Progenitor cell of endocrine pancreas (in vitro differentiated cells): ENCODE measurements around the gene KRT37. TPM values are rescaled to one million over a fixed set of nuclear protein-coding genes. Genes with fewer than 3 reads are reported as not detected.

Experiments used
- DNase-seq: peaks from one replicate; pipeline ENCODE4 v3.0.0; 2021; ENCODE audit warnings: low spot score; ENCODE audit not compliant: unreplicated experiment
- H3K27ac Mint-ChIP-seq: 2 replicates; pipeline ENCODE4 v1.8.0; 2021; ENCODE audit warnings: mild to moderate bottlenecking, moderate library complexity, mixed read lengths
- H3K27me3 Mint-ChIP-seq: 2 replicates; pipeline ENCODE4 v1.8.0; 2021; ENCODE audit warnings: mixed read lengths
- H3K36me3 Mint-ChIP-seq: 2 replicates; pipeline ENCODE4 v1.8.0; 2022; ENCODE audit warnings: mixed read lengths; ENCODE audit not compliant: insufficient read depth
- H3K4me1 Mint-ChIP-seq: 2 replicates; pipeline ENCODE4 v1.8.0; 2021; ENCODE audit warnings: low read depth, mixed read lengths
- H3K4me3 Mint-ChIP-seq: 2 replicates; pipeline ENCODE4 v1.8.0; 2021; ENCODE audit warnings: low read depth, mild to moderate bottlenecking, moderate library complexity, mixed read lengths
- H3K9me3 Mint-ChIP-seq: 2 replicates; pipeline ENCODE4 v1.8.0; 2021; ENCODE audit warnings: low read depth, mixed read lengths
- CTCF ChIP-seq: fragments of 200-600 bp; sonication (generic); IDR thresholded peaks from one replicate; pipeline ENCODE4 v1.5.0; 2021; ENCODE audit warnings: antibody characterized with exemption, mild to moderate bottlenecking; ENCODE audit not compliant: unreplicated experiment
- total RNA-seq: library from RNA; stranded (reverse); gene quantifications from 2 replicates; pipeline ENCODE4 v1.2.1, GENCODE V29; 2021

KRT37 gene
- total RNA-seq, 1 donor from 2014 or later: not detected

GRCh38 chr17:41421617-41422016 is 2.8 kb downstream of the KRT37 start:
- Mint-ChIP-seq H3K4me1 (peaks cover 13% of the 10 kb centered on the region), H3K27me3 (peaks cover 18% of the 10 kb centered on the region), H3K4me3 (no peak overlapping the region), H3K27ac (peak overlapping the region; percentile 18), H3K9me3 (no peaks in the 10 kb centered on the region), H3K36me3 (no peaks in the 10 kb centered on the region)
- DNase-seq: no peak
- TF ChIP-seq CTCF: no peak

- no peak overlapping the region for H3K4me3 Mint-ChIP-seq
- TF ChIP-seq CTCF: no peak
- no peak for DNase-seq
- peaks cover 18% of the 10 kb centered on the region for H3K27me3 Mint-ChIP-seq
- H3K36me3 Mint-ChIP-seq: no peaks in the 10 kb centered on the region
- peaks cover 18% of the 10 kb centered on the region for H3K4me1 Mint-ChIP-seq
- peak overlapping the region; percentile 18 for H3K27ac Mint-ChIP-seq
- H3K9me3 Mint-ChIP-seq: no peaks in the 10 kb centered on the region
Observed at GRCh38 chr17:41421116-41421515, 3.3 kb downstream of the KRT37 start.

GRCh38 chr17:41420134-41420533 is 4.3 kb downstream of the KRT37 start:
- Mint-ChIP-seq H3K4me1 (peaks cover 21% of the 10 kb centered on the region), H3K27me3 (peaks cover 17% of the 10 kb centered on the region), H3K36me3 (no peaks in the 10 kb centered on the region), H3K4me3 (no peak overlapping the region), H3K27ac (no peak overlapping the region), H3K9me3 (no peaks in the 10 kb centered on the region)
- DNase-seq: no peak
- no peak for TF ChIP-seq CTCF

- Mint-ChIP-seq H3K4me3 (no peak overlapping the region), H3K27me3 (peaks cover 15% of the 10 kb centered on the region), H3K4me1 (peaks cover 21% of the 10 kb centered on the region), H3K9me3 (no peaks in the 10 kb centered on the region), H3K36me3 (no peaks in the 10 kb centered on the region), H3K27ac (no peak overlapping the region)
- no peak for TF ChIP-seq CTCF
- DNase-seq: no peak
Observed at GRCh38 chr17:41419716-41420115, 4.7 kb downstream of the KRT37 start.

- Mint-ChIP-seq H3K36me3 (no peaks in the 10 kb centered on the region), H3K9me3 (no peaks in the 10 kb centered on the region), H3K4me1 (peaks cover 21% of the 10 kb centered on the region), H3K4me3 (no peak overlapping the region), H3K27ac (no peak overlapping the region), H3K27me3 (peaks cover 15% of the 10 kb centered on the region)
- DNase-seq: no peak
- no peak for TF ChIP-seq CTCF
Observed at GRCh38 chr17:41418116-41418860, 6.1 kb downstream of the KRT37 start.
